Measurements from ENCODE around the gene CHMP5. TPM values are rescaled to one million over a fixed set of nuclear protein-coding genes. Genes with fewer than 3 reads are reported as not detected.

The CHMP5 gene
- total RNA-seq = 10 to 100 TPM; 32.3 to 35.0 TPM
- 10 to 100 TPM; 44.3 to 59.9 TPM for polyA plus RNA-seq

- H3K4me1 Mint-ChIP-seq = peaks cover 38 to 53% (median 44%) of the 10 kb centered on the region in 4 donors
Measured at GRCh38 chr9:33264473-33265177, at the start of gene CHMP5, which contains the start of gene BAG1. TSS of gene CHMP5 (plus strand) at chr9:33265049. CDS start at chr9:33265079, 30 bp downstream. TSS of gene BAG1 (minus strand) at chr9:33264708.

GRCh38 chr9:33220681-33221567 is 43.9 kb upstream of the CHMP5 start:
- CTCF ChIA-PET (ENCODE audit: partially characterized antibody) = no interaction called here
- intact Hi-C loops (cut with micrococcal nuclease) = loop anchor here (10.0 kb wide), 1 partner anchor 636 kb away; no protein-coding TSS in a partner anchor

More at GRCh38 chr9:33264473-33265177, at the start of gene CHMP5, which contains the start of gene BAG1:
- no peaks in the 10 kb centered on the region for H3K9me3 Mint-ChIP-seq
- H3K36me3 Mint-ChIP-seq = peaks cover 32 to 63% of the 10 kb centered on the region in 2 donors
- H3K27ac ChIP-seq (ENCODE audit: low read depth, low read length) = peak within 1 kb of the TSS; percentile 76
- CTCF ChIA-PET (ENCODE audit: partially characterized antibody) = interaction anchor here (2.1 kb wide), 1 partner anchor 38 kb away, joined by 5 read pairs; no protein-coding TSS in a partner anchor
- intact Hi-C loops (cut with micrococcal nuclease) = loop anchor here (1.0 to 10.0 kb wide), 9 partner anchors 26 to 780 kb away; partner anchors contain the start of genes APTX, B4GALT1, DNAJA1 and NFX1
- H3K4me1 ChIP-seq (ENCODE audit: insufficient read depth, low read length) = peaks cover 38% of the 10 kb centered on the region
- H3K27me3 Mint-ChIP-seq = no peaks in the 10 kb centered on the region
- peak within 1 kb of the TSS; percentile 71 to 85 for H3K4me3 ChIP-seq (ENCODE audit: low read length in 2 of 2)
- POLR2A ChIA-PET (ENCODE audit: partially characterized antibody) = interaction anchor here (1.0 to 3.5 kb wide), 11 partner anchors 9 to 552 kb away, joined by 3 to 58 read pairs (median 4); partner anchors contain the start of genes AQP3, B4GALT1, DNAJA1 and NFX1
- no peaks in the 10 kb centered on the region for H3K27me3 ChIP-seq (ENCODE audit: insufficient read depth, low read length)
- H3K4me3 Mint-ChIP-seq = peak within 1 kb of the TSS; percentile 95 to 100 (median 97)
- H3K9me3 ChIP-seq (ENCODE audit: control insufficient read depth in 1 of 2, low read length in 2 of 2) = no peaks in the 10 kb centered on the region
- H3K27ac Mint-ChIP-seq = peak within 1 kb of the TSS; percentile 90 to 99 (median 98)
- peaks cover 29% of the 10 kb centered on the region for H3K36me3 ChIP-seq (ENCODE audit: insufficient read depth, low read length)
- peak; percentile 99 to 100 (median 100) for DNase-seq

GRCh38 chr9:33221568-33221884 is 43.3 kb upstream of the CHMP5 start:
- Mint-ChIP-seq H3K27me3 (no peaks in the 10 kb centered on the region), H3K4me1 (peaks cover 7 to 12% (median 8%) of the 10 kb centered on the region in 4 donors), H3K27ac (peak overlapping the region in 1 of 7 donors; percentile 8), H3K9me3 (no peaks in the 10 kb centered on the region), H3K36me3 (no peaks in the 10 kb centered on the region), H3K4me3 (no peak overlapping the region)
- intact Hi-C loops (cut with micrococcal nuclease) = loop anchor here (10.0 kb wide), 1 partner anchor 637 kb away; no protein-coding TSS in a partner anchor
- DNase-seq = no peak
- Histone ChIP-seq H3K27ac (ENCODE audit: low read depth, low read length) (no peak overlapping the region), H3K4me3 (ENCODE audit: low read length in 2 of 2) (no peak overlapping the region), H3K9me3 (ENCODE audit: control insufficient read depth in 1 of 2, low read length in 2 of 2) (no peaks in the 10 kb centered on the region), H3K27me3 (ENCODE audit: insufficient read depth, low read length) (no peaks in the 10 kb centered on the region), H3K36me3 (ENCODE audit: insufficient read depth, low read length) (no peaks in the 10 kb centered on the region), H3K4me1 (ENCODE audit: insufficient read depth, low read length) (peaks cover 9% of the 10 kb centered on the region)
- POLR2A ChIA-PET (ENCODE audit: partially characterized antibody) = no interaction called here
- CTCF ChIA-PET (ENCODE audit: partially characterized antibody) = no interaction called here

More at GRCh38 chr9:33220681-33221567, 43.9 kb upstream of the CHMP5 start:
- POLR2A ChIA-PET (ENCODE audit: partially characterized antibody) = interaction anchor here (1.4 kb wide), 1 partner anchor 53 kb away, joined by 3 read pairs; the partner anchor contains the start of gene B4GALT1
- H3K36me3 Mint-ChIP-seq = no peaks in the 10 kb centered on the region
- H3K27me3 ChIP-seq (ENCODE audit: insufficient read depth, low read length) = no peaks in the 10 kb centered on the region
- no peak overlapping the region for H3K4me3 Mint-ChIP-seq
- no peaks in the 10 kb centered on the region for H3K27me3 Mint-ChIP-seq
- H3K27ac ChIP-seq (ENCODE audit: low read depth, low read length) = no peak overlapping the region
- H3K4me3 ChIP-seq (ENCODE audit: low read length in 2 of 2) = no peak overlapping the region
- H3K4me1 Mint-ChIP-seq = peaks cover 7 to 12% (median 8%) of the 10 kb centered on the region in 4 donors
- H3K4me1 ChIP-seq (ENCODE audit: insufficient read depth, low read length) = peaks cover 9% of the 10 kb centered on the region
- no peaks in the 10 kb centered on the region for H3K9me3 ChIP-seq (ENCODE audit: control insufficient read depth in 1 of 2, low read length in 2 of 2)
- no peak for DNase-seq
- H3K9me3 Mint-ChIP-seq = no peaks in the 10 kb centered on the region
- H3K27ac Mint-ChIP-seq = peak overlapping the region in 1 of 7 donors; percentile 8
- H3K36me3 ChIP-seq (ENCODE audit: insufficient read depth, low read length) = no peaks in the 10 kb centered on the region

- Histone ChIP-seq H3K36me3 (ENCODE audit: insufficient read depth, low read length) (no peaks in the 10 kb centered on the region), H3K4me3 (ENCODE audit: low read length in 2 of 2) (no peak overlapping the region), H3K27me3 (ENCODE audit: insufficient read depth, low read length) (no peaks in the 10 kb centered on the region), H3K9me3 (ENCODE audit: control insufficient read depth in 1 of 2, low read length in 2 of 2) (no peaks in the 10 kb centered on the region), H3K4me1 (ENCODE audit: insufficient read depth, low read length) (peaks cover 9% of the 10 kb centered on the region), H3K27ac (ENCODE audit: low read depth, low read length) (no peak overlapping the region)
- H3K27me3 Mint-ChIP-seq = no peaks in the 10 kb centered on the region
- H3K9me3 Mint-ChIP-seq = no peaks in the 10 kb centered on the region
- ChIA-PET POLR2A (ENCODE audit: partially characterized antibody) (no interaction called here), CTCF (ENCODE audit: partially characterized antibody) (no interaction called here)
- DNase-seq = no peak
- no peak overlapping the region for H3K27ac Mint-ChIP-seq
- intact Hi-C loops (cut with micrococcal nuclease) = loop anchor here (10.0 kb wide), 1 partner anchor 637 kb away; no protein-coding TSS in a partner anchor
- H3K4me3 Mint-ChIP-seq = no peak overlapping the region
- H3K36me3 Mint-ChIP-seq = no peaks in the 10 kb centered on the region
- H3K4me1 Mint-ChIP-seq = peaks cover 7 to 12% (median 8%) of the 10 kb centered on the region in 4 donors
Measured at GRCh38 chr9:33222031-33222430, 42.8 kb upstream of the CHMP5 start.

GRCh38 chr9:33223696-33224095 is 41.2 kb upstream of the CHMP5 start:
- POLR2A ChIA-PET (ENCODE audit: partially characterized antibody) = no interaction called here
- no peaks in the 10 kb centered on the region for H3K9me3 ChIP-seq (ENCODE audit: control insufficient read depth in 1 of 2, low read length in 2 of 2)
- Mint-ChIP-seq H3K9me3 (no peaks in the 10 kb centered on the region), H3K4me3 (no peak overlapping the region), H3K36me3 (no peaks in the 10 kb centered on the region), H3K4me1 (peaks cover 7 to 12% (median 8%) of the 10 kb centered on the region in 4 donors), H3K27me3 (no peaks in the 10 kb centered on the region), H3K27ac (no peak overlapping the region)
- intact Hi-C loops (cut with micrococcal nuclease) = loop anchor here (2.0 to 10.0 kb wide), 2 partner anchors 53 to 639 kb away; no protein-coding TSS in a partner anchor
- no peak for DNase-seq
- H3K27ac ChIP-seq (ENCODE audit: low read depth, low read length) = no peak overlapping the region
- no peaks in the 10 kb centered on the region for H3K36me3 ChIP-seq (ENCODE audit: insufficient read depth, low read length)
- H3K4me3 ChIP-seq (ENCODE audit: low read length in 2 of 2) = no peak overlapping the region
- CTCF ChIA-PET (ENCODE audit: partially characterized antibody) = interaction anchor here (1.0 to 1.1 kb wide), 2 partner anchors 82 to 139 kb away, joined by 3 read pairs; no protein-coding TSS in a partner anchor
- no peaks in the 10 kb centered on the region for H3K27me3 ChIP-seq (ENCODE audit: insufficient read depth, low read length)
- H3K4me1 ChIP-seq (ENCODE audit: insufficient read depth, low read length) = peaks cover 9% of the 10 kb centered on the region

- DNase-seq = peak; percentile 63 to 74 (median 69)
- no peak overlapping the region for H3K27ac Mint-ChIP-seq
- ChIA-PET CTCF (ENCODE audit: partially characterized antibody) (interaction anchor here (0.7 to 2.7 kb wide), 34 partner anchors 9 to 645 kb away, joined by 3 to 28 read pairs (median 4); partner anchors contain the start of genes B4GALT1, BAG1, CHMP5 and SMU1), POLR2A (ENCODE audit: partially characterized antibody) (interaction anchor here (0.7 to 1.5 kb wide), 5 partner anchors 39 to 149 kb away, joined by 3 to 5 read pairs (median 4); partner anchors contain the start of genes B4GALT1, BAG1, CHMP5 and SMU1)
- peak overlapping the region in 1 of 8 donors; percentile 16 for H3K4me3 Mint-ChIP-seq
- intact Hi-C loops (cut with micrococcal nuclease) = loop anchor here (1.0 to 10.0 kb wide), 3 partner anchors 55 to 641 kb away; no protein-coding TSS in a partner anchor
- H3K9me3 ChIP-seq (ENCODE audit: control insufficient read depth in 1 of 2, low read length in 2 of 2) = no peaks in the 10 kb centered on the region
- no peaks in the 10 kb centered on the region for H3K27me3 ChIP-seq (ENCODE audit: insufficient read depth, low read length)
- H3K4me3 ChIP-seq (ENCODE audit: low read length in 2 of 2) = no peak overlapping the region
- H3K36me3 Mint-ChIP-seq = no peaks in the 10 kb centered on the region
- H3K27ac ChIP-seq (ENCODE audit: low read depth, low read length) = no peak overlapping the region
- H3K36me3 ChIP-seq (ENCODE audit: insufficient read depth, low read length) = no peaks in the 10 kb centered on the region
- peaks cover 7 to 12% (median 8%) of the 10 kb centered on the region in 4 donors for H3K4me1 Mint-ChIP-seq
- H3K4me1 ChIP-seq (ENCODE audit: insufficient read depth, low read length) = peaks cover 9% of the 10 kb centered on the region
- no peaks in the 10 kb centered on the region for H3K27me3 Mint-ChIP-seq
- no peaks in the 10 kb centered on the region for H3K9me3 Mint-ChIP-seq
Measured at GRCh38 chr9:33225319-33226147, 39.3 kb upstream of the CHMP5 start.
